Liver (tissue), 3 donors: ENCODE results near the gene HLA-DQB1.

Experiments used
- CTCF ChIP-seq: fragments of 150-350 bp; IDR thresholded peaks from 2 replicates; pipeline ENCODE4 v1.5.1; 2017; ENCODE audit warnings: improper control_type of control experiment, low read depth, low read length; ENCODE audit not compliant: missing input control
- EGR1 ChIP-seq, 2 donors: IDR thresholded peaks; 2 replicates each; pipeline ENCODE4 v1.6.1; 2016 to 2018; ENCODE audit warnings: antibody characterized with exemption in 2 of 2, low read depth in 2 of 2
- FOXA1 ChIP-seq: IDR thresholded peaks from 2 replicates; pipeline ENCODE4 v1.6.1; 2016; ENCODE audit warnings: antibody characterized with exemption
- JUND ChIP-seq, 2 donors: IDR thresholded peaks; 2 replicates each; pipeline ENCODE4 v1.6.1; 2016; ENCODE audit warnings: antibody characterized with exemption in 2 of 2
- NR2F2 ChIP-seq: IDR thresholded peaks from 2 replicates; pipeline ENCODE4 v1.6.1; 2016; ENCODE audit warnings: antibody characterized with exemption
- REST ChIP-seq: IDR thresholded peaks from 2 replicates; pipeline ENCODE4 v1.6.1; 2016; ENCODE audit warnings: antibody characterized with exemption, mild to moderate bottlenecking
- TAF1 ChIP-seq: conservative IDR thresholded peaks from 2 replicates; pipeline ENCODE4 v1.6.1; 2016; ENCODE audit warnings: antibody characterized with exemption, mild to moderate bottlenecking
- donor health status: healthy.
- donor health status: healthy.

- no peak for TF ChIP-seq JUND (IDR thresholded peaks at IDR 0.05)
- TF ChIP-seq CTCF: no peak
- TF ChIP-seq NR2F2: no peak
- no peak for TF ChIP-seq FOXA1
- no peak for TF ChIP-seq EGR1 (IDR thresholded peaks at IDR 0.05; ENCODE audit: low read depth in 2 of 2)
- no peak for TF ChIP-seq TAF1
- no peak for TF ChIP-seq REST
Measured at GRCh38 chr6:32645047-32645703, 21.3 kb downstream of the HLA-DQB1 start.
